Measurements from ENCODE around the gene SERPINB13.

GRCh38 chr18:63578357-63578958 lies 8.7 kb upstream of the SERPINB13 start:
- no peak for TF ChIP-seq POLR2AphosphoS5 (IDR thresholded peaks at IDR 0.05; ENCODE audit: low read depth, low read length)
- no peak for TF ChIP-seq POLR2A (IDR thresholded peaks at IDR 0.05; ENCODE audit: low read depth, low read length)
